NCI-H1048 (cell line): ENCODE data around the gene ECPAS.
"Not testable (repeated sequence)": the region's sequence is repeated elsewhere in the genome, so short reads cannot be mapped to it uniquely, and the experiment has no call there.

Source experiments
- DNase-seq: peaks from one replicate; lab custom pipeline; 2025; lab: John Stamatoyannopoulos, UW

The ECPAS gene

GRCh38 chr9:111349766-111350165 lies 134.4 kb downstream of the ECPAS start:
- DNase-seq, result no peak

- no peak for DNase-seq
These were observed 135.3 kb downstream of the ECPAS start for GRCh38 chr9:111348821-111349271.

GRCh38 chr9:111334318-111334863 lies 149.8 kb downstream of the ECPAS start:
- DNase-seq, result not testable (repeated sequence)

- DNase-seq, result no peak
These were observed 154.1 kb downstream of the ECPAS start, which contains the start of gene OR2K2 for GRCh38 chr9:111330124-111330523. OR2K2 (minus strand) TSS chr9:111330224; CDS start chr9:111328433, 1,791 bp downstream.

GRCh38 chr9:111320631-111321030 lies 163.6 kb downstream of the ECPAS start:
- DNase-seq, result no peak

GRCh38 chr9:111316796-111317195 lies 167.4 kb downstream of the ECPAS start:
- DNase-seq, result no peak
